Measurements from ENCODE around the gene LILRA1. TPM values are rescaled to one million over a fixed set of nuclear protein-coding genes. Genes with fewer than 3 reads are reported as not detected.
"Not testable (repeated sequence)": the region's sequence is repeated elsewhere in the genome, so short reads cannot be mapped to it uniquely, and the experiment has no call there.

Gene LILRA1
- 1 to 10 TPM in 5 of 9 donors, under 1 TPM in 4; 0.30 to 5.5 (median 1.1) TPM for total RNA-seq
- 1 to 10 TPM in 1 of 3 donors, under 1 TPM in 2; 0.51 to 3.0 (median 0.88) TPM for polyA plus RNA-seq
- long read RNA-seq, donor 1, result 0 reads
- long read RNA-seq, donor 2, result 0 reads
- long read RNA-seq, donor 3, result 0 reads
- long read RNA-seq, donor 4, partial matches to known transcripts, result 0 of 1 reads
- long read RNA-seq, donor 4, other reads (novel, unspliced or antisense), result 1 of 1 reads
- long read RNA-seq, donor 5, partial matches to known transcripts, result 0 of 2 reads
- long read RNA-seq, donor 5, other reads (novel, unspliced or antisense), result 2 of 2 reads
- long read RNA-seq, donor 6, result 0 reads
- long read RNA-seq, donor 7, result 0 reads
- long read RNA-seq, donor 8, result 0 reads
- long read RNA-seq, donor 9, result 0 reads
- long read RNA-seq, donor 10, result 0 reads

- intact Hi-C loops (cut with DNase I); H3K4me3 ChIP-seq; H3K9me3 ChIP-seq (replicated peaks in 1 of 3); H3K27me3 ChIP-seq; H3K4me1 ChIP-seq (replicated peaks in 1 of 2); DNase-seq; H3K36me3 ChIP-seq (replicated peaks in 1 of 2): not testable (repeated sequence)
- peak within 1 kb of the TSS in 1 of 5 donors; percentile 22 for H3K27ac ChIP-seq
- WGBS, 4 donors, result 27 to 56% (median 51%) methylated on average over 6 of the region's 6 CpGs
Observed at GRCh38 chr19:54593445-54593844, at the start of gene LILRA1. TSS of gene LILRA1 (plus strand) at chr19:54593632. CDS start at chr19:54594245, 613 bp downstream.

GRCh38 chr19:54548806-54549205, 44.6 kb upstream of the LILRA1 start:
- H3K27ac ChIP-seq, result no peak overlapping the region
- no peaks in the 10 kb centered on the region for H3K36me3 ChIP-seq (replicated peaks in 1 of 2)
- no peak for TF ChIP-seq CTCF (IDR thresholded peaks at IDR 0.05)
- no peak for TF ChIP-seq POLR2A (IDR thresholded peaks at IDR 0.05)
- no peaks in the 10 kb centered on the region for H3K9me3 ChIP-seq (replicated peaks in 1 of 3)
- 78 to 83% (median 81%) methylated on average over 6 to 16 of the region's 16 CpGs for WGBS, 4 donors
- intact Hi-C loops (cut with DNase I), result no loop called here
- DNase-seq, result no peak
- H3K4me3 ChIP-seq, result no peak overlapping the region
- H3K4me1 ChIP-seq (replicated peaks in 1 of 2), result no peaks in the 10 kb centered on the region
- H3K27me3 ChIP-seq, result no peaks in the 10 kb centered on the region

- Histone ChIP-seq H3K4me3 (no peak overlapping the region), H3K27ac (no peak overlapping the region), H3K27me3 (no peaks in the 10 kb centered on the region), H3K4me1 (replicated peaks in 1 of 2) (no peaks in the 10 kb centered on the region), H3K36me3 (replicated peaks in 1 of 2) (no peaks in the 10 kb centered on the region), H3K9me3 (replicated peaks in 1 of 3) (no peaks in the 10 kb centered on the region)
- DNase-seq, result no peak
- TF ChIP-seq POLR2A (IDR thresholded peaks at IDR 0.05), result no peak
- TF ChIP-seq CTCF (IDR thresholded peaks at IDR 0.05), result no peak
- 71 to 80% (median 75%) methylated on average over 9 to 14 of the region's 14 CpGs for WGBS, 4 donors
- intact Hi-C loops (cut with DNase I), result no loop called here
Observed at GRCh38 chr19:54549224-54549623, 44.2 kb upstream of the LILRA1 start.

GRCh38 chr19:54551293-54551692, 42.1 kb upstream of the LILRA1 start:
- intact Hi-C loops (cut with DNase I), result no loop called here
- H3K36me3 ChIP-seq (replicated peaks in 1 of 2), result no peaks in the 10 kb centered on the region
- WGBS, 4 donors, result 78 to 86% (median 83%) methylated on average over 6 of the region's 6 CpGs
- H3K27me3 ChIP-seq, result no peaks in the 10 kb centered on the region
- no peak for DNase-seq
- H3K4me1 ChIP-seq (replicated peaks in 1 of 2), result no peaks in the 10 kb centered on the region
- TF ChIP-seq CTCF (IDR thresholded peaks at IDR 0.05) (no peak), POLR2A (IDR thresholded peaks at IDR 0.05) (no peak)
- H3K27ac ChIP-seq, result no peak overlapping the region
- no peaks in the 10 kb centered on the region for H3K9me3 ChIP-seq (replicated peaks in 1 of 3)
- H3K4me3 ChIP-seq, result no peak overlapping the region
